Smooth muscle cell (in vitro differentiated cells): ENCODE data around the gene CAPN5. TPM values are rescaled to one million over a fixed set of nuclear protein-coding genes. Genes with fewer than 3 reads are reported as not detected.
"Not testable (repeated sequence)": the region's sequence is repeated elsewhere in the genome, so short reads cannot be mapped to it uniquely, and the experiment has no call there.

Experiments used
- DNase-seq: peaks from one replicate; lab custom pipeline; 2025; ENCODE audit not compliant: unreplicated experiment; lab: John Stamatoyannopoulos, UW
- H2AFZ ChIP-seq: fragments of 200-600 bp; sonication (generic); 2 replicates; pipeline ENCODE4 v1.6.0; 2016; ENCODE audit warnings: antibody characterized with exemption, low read depth, mild to moderate bottlenecking
- H3F3A ChIP-seq: fragments of 200-600 bp; sonication (generic); 2 replicates; pipeline ENCODE4 v1.6.0; 2017; ENCODE audit warnings: antibody characterized with exemption, low read depth
- H3K27ac ChIP-seq: fragments of 200-600 bp; sonication (generic); 2 replicates; pipeline ENCODE4 v1.5.1; 2016; ENCODE audit warnings: low read depth, mild to moderate bottlenecking
- H3K27me3 ChIP-seq: fragments of 200-600 bp; sonication (generic); 2 replicates; pipeline ENCODE4 v1.6.1; 2016; ENCODE audit warnings: low read depth, mild to moderate bottlenecking
- H3K36me3 ChIP-seq: fragments of 200-600 bp; sonication (generic); 2 replicates; pipeline ENCODE4 v1.5.1; 2016; ENCODE audit warnings: low read depth
- H3K4me1 ChIP-seq: fragments of 200-600 bp; sonication (generic); 2 replicates; pipeline ENCODE4 v1.5.1; 2016; ENCODE audit warnings: low read depth
- H3K4me2 ChIP-seq: fragments of 200-600 bp; sonication (generic); 2 replicates; pipeline ENCODE4 v1.6.0; 2016; ENCODE audit warnings: mild to moderate bottlenecking
- H3K4me3 ChIP-seq: fragments of 200-600 bp; sonication (generic); 2 replicates; pipeline ENCODE4 v1.5.1; 2016; ENCODE audit warnings: mild to moderate bottlenecking
- H3K79me2 ChIP-seq: fragments of 200-600 bp; sonication (generic); 2 replicates; pipeline ENCODE4 v1.6.0; 2016; ENCODE audit warnings: low read depth, mild to moderate bottlenecking
- H3K9ac ChIP-seq: fragments of 200-600 bp; sonication (generic); 2 replicates; pipeline ENCODE4 v1.6.0; 2016; ENCODE audit warnings: low read depth
- H3K9me3 ChIP-seq: fragments of 200-600 bp; sonication (generic); replicated peaks from 2 replicates; pipeline ENCODE4 v1.5.1; 2016; ENCODE audit warnings: low read depth
- H4K20me1 ChIP-seq: fragments of 200-600 bp; sonication (generic); 2 replicates; pipeline ENCODE4 v1.6.0; 2016; ENCODE audit warnings: low read depth
- CTCF ChIP-seq: fragments of 200-600 bp; sonication (generic); IDR thresholded peaks from 2 replicates; pipeline ENCODE4 v1.5.1; 2017; ENCODE audit warnings: borderline replicate concordance, mild to moderate bottlenecking, antibody characterized with exemption; ENCODE audit not compliant: insufficient read depth, poor library complexity, severe bottlenecking
- WGBS: methylation state at CpG from one replicate; pipeline ENCODE4 v1.1.7; 2016; ENCODE audit warnings: low lambda C conversion rate; 5-methylcytosine and 5-hydroxymethylcytosine counted together
- polyA plus RNA-seq: library from polyadenylated mRNA; unstranded; fragments of >200 nt; fragmentation: Nextera tagmentation; extraction: Ambion mirVana; gene quantifications from 2 replicates; pipeline ENCODE4 v1.2.1, GENCODE V29; 2016
- total RNA-seq: library from RNA; depleted of rRNA; stranded (reverse); fragments of >200 nt; gene quantifications from 2 replicates; pipeline ENCODE4 v1.2.3, GENCODE V29; 2014

CAPN5 gene
- total and polyA plus RNA-seq, 2 experiments from 2014 or later = 15.5 to 23.1 TPM

- H3K4me3 ChIP-seq = peak overlapping the region; percentile 25
- no peak for DNase-seq
- no peaks in the 10 kb centered on the region for H3K79me2 ChIP-seq
- H3F3A ChIP-seq = no peaks in the 10 kb centered on the region
- no peaks in the 10 kb centered on the region for H3K36me3 ChIP-seq
- no peak overlapping the region for H3K9ac ChIP-seq
- H3K27ac ChIP-seq = no peak overlapping the region
- no peaks in the 10 kb centered on the region for H3K9me3 ChIP-seq
- no peak overlapping the region for H2AFZ ChIP-seq
- peak overlapping the region; percentile 72 for H3K4me2 ChIP-seq
- 7% methylated on average over 32 of the region's 39 CpGs for WGBS
- peaks cover 13% of the 10 kb centered on the region for H3K27me3 ChIP-seq
- no peaks in the 10 kb centered on the region for H4K20me1 ChIP-seq
- peak; percentile 84 for TF ChIP-seq CTCF
- H3K4me1 ChIP-seq = no peaks in the 10 kb centered on the region
These were observed 20.7 kb upstream of the CAPN5 start for GRCh38 chr11:77046060-77046501.

- no peak overlapping the region for H2AFZ ChIP-seq
- no peak overlapping the region for H3K27ac ChIP-seq
- no peaks in the 10 kb centered on the region for H3F3A ChIP-seq
- H4K20me1 ChIP-seq = no peaks in the 10 kb centered on the region
- WGBS = 19% methylated on average over 15 of the region's 15 CpGs
- H3K79me2 ChIP-seq = no peaks in the 10 kb centered on the region
- peak; percentile 71 for TF ChIP-seq CTCF
- H3K9me3 ChIP-seq = no peaks in the 10 kb centered on the region
- H3K9ac ChIP-seq = no peak overlapping the region
- H3K4me2 ChIP-seq = peak overlapping the region; percentile 88
- DNase-seq = no peak
- H3K4me3 ChIP-seq = peak overlapping the region; percentile 62
- H3K27me3 ChIP-seq = peaks cover 13% of the 10 kb centered on the region
- H3K36me3 ChIP-seq = no peaks in the 10 kb centered on the region
- no peaks in the 10 kb centered on the region for H3K4me1 ChIP-seq
These were observed 19.5 kb upstream of the CAPN5 start for GRCh38 chr11:77047007-77047927.

GRCh38 chr11:77047928-77048446 lies 18.8 kb upstream of the CAPN5 start:
- not testable (repeated sequence) for H3K9me3 ChIP-seq, H3K4me1 ChIP-seq, H3K9ac ChIP-seq, H3K36me3 ChIP-seq, H2AFZ ChIP-seq, H3K4me3 ChIP-seq, H3K79me2 ChIP-seq, H3F3A ChIP-seq, H3K27ac ChIP-seq, H4K20me1 ChIP-seq, H3K4me2 ChIP-seq, DNase-seq
- 79% methylated on average over 7 of the region's 7 CpGs for WGBS
- peaks cover 13% of the 10 kb centered on the region for H3K27me3 ChIP-seq

- Histone ChIP-seq H3K4me1 (no peaks in the 10 kb centered on the region), H3K4me2 (no peak overlapping the region), H3K9ac (no peak overlapping the region), H3F3A (no peaks in the 10 kb centered on the region), H3K36me3 (no peaks in the 10 kb centered on the region), H3K4me3 (no peak overlapping the region), H4K20me1 (no peaks in the 10 kb centered on the region), H3K9me3 (no peaks in the 10 kb centered on the region), H3K79me2 (no peaks in the 10 kb centered on the region), H2AFZ (no peak overlapping the region), H3K27ac (no peak overlapping the region), H3K27me3 (peaks cover 13% of the 10 kb centered on the region)
- 89% methylated on average over 6 of the region's 6 CpGs for WGBS
- TF ChIP-seq CTCF = no peak
- no peak for DNase-seq
These were observed 17.7 kb upstream of the CAPN5 start for GRCh38 chr11:77049026-77049425.
